Spleen (tissue), 11 donors: ENCODE measurements around the gene DPP3. TPM values are rescaled to one million over a fixed set of nuclear protein-coding genes. Genes with fewer than 3 reads are reported as not detected.

ENCODE experiments used
- DNase-seq: peaks from one replicate; pipeline ENCODE4 v3.0.0-alpha.2; 2020
- H3K27ac ChIP-seq, 8 donors: fragments of 200-600 bp; sonication (generic) in 7 of 8; 1 replicate in 4 of 8; 2 replicates in 4 of 8; pipeline versions ENCODE4 v1.5.0 to v1.8.0; 2016 to 2021; ENCODE audit warnings: inconsistent platforms in 4 of 8, mild to moderate bottlenecking in 4 of 8, moderate library complexity in 1 of 8
- H3K27me3 ChIP-seq, 7 donors: fragments of 200-600 bp; sonication (generic) in 6 of 7; replicated peaks in 1 of 7; 1 replicate in 4 of 7; 2 replicates in 3 of 7; pipeline versions ENCODE4 v1.5.0 to v1.8.0; 2016 to 2021; ENCODE audit warnings: inconsistent platforms in 3 of 7, mild to moderate bottlenecking in 1 of 7
- H3K36me3 ChIP-seq, 6 donors: fragments of 200-600 bp; sonication (generic) in 5 of 6; 1 replicate in 4 of 6; 2 replicates in 2 of 6; pipeline versions ENCODE4 v1.5.0 to v1.8.0; 2016 to 2021; ENCODE audit warnings: inconsistent platforms in 2 of 6
- H3K4me1 ChIP-seq, 6 donors: fragments of 200-600 bp; sonication (generic) in 5 of 6; 1 replicate in 3 of 6; 2 replicates in 3 of 6; pipeline versions ENCODE4 v1.5.0 to v1.8.0; 2016 to 2021; ENCODE audit warnings: inconsistent platforms in 3 of 6
- H3K4me3 ChIP-seq, 8 donors: fragments of 200-600 bp; sonication (generic) in 7 of 8; 1 replicate in 4 of 8; 2 replicates in 4 of 8; pipeline versions ENCODE4 v1.5.0 to v1.8.0; 2016 to 2021; ENCODE audit warnings: inconsistent platforms in 4 of 8, mild to moderate bottlenecking in 4 of 8, moderate library complexity in 2 of 8
- H3K9me3 ChIP-seq, 8 donors: fragments of 200-600 bp; sonication (generic) in 7 of 8; 1 replicate in 4 of 8; 2 replicates in 4 of 8; pipeline versions ENCODE4 v1.5.0 to v1.8.0; 2016 to 2021; ENCODE audit warnings: inconsistent platforms in 4 of 8
- POLR2A ChIP-seq, 3 donors: fragments of 450-650 bp; IDR thresholded peaks; one replicate each; pipeline ENCODE4 v1.5.1; 2017; ENCODE audit warnings: antibody characterized with exemption in 3 of 3, mild to moderate bottlenecking in 1 of 3
- POLR2AphosphoS5 ChIP-seq, 3 donors: sonication (generic); formaldehyde crosslinking; IDR thresholded peaks; one replicate each; pipeline ENCODE4 v1.5.1; 2017; ENCODE audit warnings: antibody characterized with exemption in 3 of 3
- WGBS, 5 donors: extraction: QIAGEN DNeasy Blood & Tissue Kit in 3 of 5; methylation state at CpG; one replicate each; pipeline versions ENCODE4 v1.1.5 to v1.1.7; 2013 to 2018; 5-methylcytosine and 5-hydroxymethylcytosine counted together
- intact Hi-C: fragments of 100-400 bp; cut with DNase I; formaldehyde crosslinking; loops from one replicate; pipeline ENCODE4 v1.15.0; 2023; ENCODE audit warnings: low total_unique reads
- polyA plus RNA-seq, 3 donors: library from polyadenylated mRNA; stranded (reverse); fragments of 200-250 nt; gene quantifications; one replicate each; pipeline ENCODE4 v1.2.1, GENCODE V29; 2013
- total RNA-seq, 7 donors: library from RNA; depleted of rRNA in 3 of 7; stranded (reverse); fragments of >200 nt in 3 of 7; fragmentation: NEBNext Ultra II Directional in 4 of 7; extraction: Animal tissue kit (Norgen Biotek cat#: 25700) in 4 of 7; gene quantifications; one replicate each; pipeline versions ENCODE4 v1.1.0 to v1.2.1, GENCODE V29; 2016 to 2021
- TF ChIP-seq, protein P1 (sequence below), 11 experiments: fragments of 200-600 bp in 7 of 11; fragments of 450-650 bp in 4 of 11; sonication (generic) in 4 of 11; IDR thresholded peaks in 8 of 11; conservative IDR thresholded peaks in 3 of 11; 1 replicate in 7 of 11; 2 replicates in 4 of 11; pipeline versions ENCODE4 v1.4.0 to v1.8.0; 2016 to 2021; ENCODE audit warnings: antibody characterized with exemption in 11 of 11, inconsistent platforms in 4 of 11, mild to moderate bottlenecking in 1 of 11
- donor health status: healthy with polysubstance abuse.
- donor health status: DM: no; HTN: no; CAD: no; lungs with moderate emphysema.
- donor health status: DM: no; HTN: no; CAD: no.
- donor health status: Bipolar disorder and iron deficiency.
- donor health status: healthy.
- donor health status: DM: no; HTN: no; CAD: no.
- donor health status: DM: yes; HTN: yes; CAD: no.

The DPP3 gene
- total and polyA plus RNA-seq, 10 donors = 17.9 to 35.5 (median 23.7) TPM

GRCh38 chr11:66546966-66547661 lies 66.9 kb downstream of the DPP3 start:
- Histone ChIP-seq H3K9me3 (no peaks in the 10 kb centered on the region), H3K4me3 (peak overlapping the region in 6 of 8 donors; percentile 75 to 95 (median 85)), H3K27ac (peak overlapping the region in 4 of 8 donors; percentile 87 to 92 (median 90)), H3K27me3 (peaks cover 0 to 8% (median 0%) of the 10 kb centered on the region in 7 donors), H3K36me3 (peaks cover 0 to 14% (median 7%) of the 10 kb centered on the region in 6 donors), H3K4me1 (peaks cover 25 to 53% (median 44%) of the 10 kb centered on the region in 6 donors)
- TF ChIP-seq POLR2A (IDR thresholded peaks at IDR 0.05) = no peak
- TF ChIP-seq POLR2AphosphoS5 (IDR thresholded peaks at IDR 0.05) = no peak
- TF ChIP-seq, protein P1, sequence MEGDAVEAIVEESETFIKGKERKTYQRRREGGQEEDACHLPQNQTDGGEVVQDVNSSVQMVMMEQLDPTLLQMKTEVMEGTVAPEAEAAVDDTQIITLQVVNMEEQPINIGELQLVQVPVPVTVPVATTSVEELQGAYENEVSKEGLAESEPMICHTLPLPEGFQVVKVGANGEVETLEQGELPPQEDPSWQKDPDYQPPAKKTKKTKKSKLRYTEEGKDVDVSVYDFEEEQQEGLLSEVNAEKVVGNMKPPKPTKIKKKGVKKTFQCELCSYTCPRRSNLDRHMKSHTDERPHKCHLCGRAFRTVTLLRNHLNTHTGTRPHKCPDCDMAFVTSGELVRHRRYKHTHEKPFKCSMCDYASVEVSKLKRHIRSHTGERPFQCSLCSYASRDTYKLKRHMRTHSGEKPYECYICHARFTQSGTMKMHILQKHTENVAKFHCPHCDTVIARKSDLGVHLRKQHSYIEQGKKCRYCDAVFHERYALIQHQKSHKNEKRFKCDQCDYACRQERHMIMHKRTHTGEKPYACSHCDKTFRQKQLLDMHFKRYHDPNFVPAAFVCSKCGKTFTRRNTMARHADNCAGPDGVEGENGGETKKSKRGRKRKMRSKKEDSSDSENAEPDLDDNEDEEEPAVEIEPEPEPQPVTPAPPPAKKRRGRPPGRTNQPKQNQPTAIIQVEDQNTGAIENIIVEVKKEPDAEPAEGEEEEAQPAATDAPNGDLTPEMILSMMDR (IDR thresholded peaks at IDR 0.05 in 8 of 11, conservative IDR thresholded peaks at IDR 0.05 in 3 of 11) = no peak
- intact Hi-C loops = no loop called here
- DNase-seq = no peak
- 37 to 47% (median 43%) methylated on average over 18 of the region's 18 CpGs for WGBS, 5 donors

GRCh38 chr11:66547662-66548009 lies 67.4 kb downstream of the DPP3 start:
- Histone ChIP-seq H3K4me3 (no peak overlapping the region), H3K36me3 (peaks cover 0 to 9% (median 3%) of the 10 kb centered on the region in 6 donors), H3K27ac (no peak overlapping the region), H3K9me3 (no peaks in the 10 kb centered on the region), H3K4me1 (peaks cover 25 to 48% (median 40%) of the 10 kb centered on the region in 6 donors), H3K27me3 (peaks cover 0 to 8% (median 0%) of the 10 kb centered on the region in 7 donors)
- 53 to 69% (median 61%) methylated on average over 5 of the region's 5 CpGs for WGBS, 5 donors
- TF ChIP-seq, protein P1 (IDR thresholded peaks at IDR 0.05 in 8 of 11, conservative IDR thresholded peaks at IDR 0.05 in 3 of 11) = no peak
- TF ChIP-seq POLR2AphosphoS5 (IDR thresholded peaks at IDR 0.05) = no peak
- no peak for TF ChIP-seq POLR2A (IDR thresholded peaks at IDR 0.05)
- intact Hi-C loops = no loop called here
- DNase-seq = no peak

- H3K27me3 ChIP-seq = peaks cover 0 to 8% (median 0%) of the 10 kb centered on the region in 7 donors
- WGBS, 5 donors = 68 to 82% (median 69%) methylated on average over 10 to 11 of the region's 11 CpGs
Observed at GRCh38 chr11:66548041-66548440, 67.8 kb downstream of the DPP3 start.

More at GRCh38 chr11:66548041-66548440, 67.8 kb downstream of the DPP3 start:
- intact Hi-C loops = no loop called here
- no peak overlapping the region for H3K4me3 ChIP-seq
- peaks cover 25 to 44% (median 36%) of the 10 kb centered on the region in 6 donors for H3K4me1 ChIP-seq
- no peak for DNase-seq
- no peaks in the 10 kb centered on the region for H3K9me3 ChIP-seq
- no peak overlapping the region for H3K27ac ChIP-seq
- TF ChIP-seq, protein P1 (IDR thresholded peaks at IDR 0.05 in 8 of 11, conservative IDR thresholded peaks at IDR 0.05 in 3 of 11) = no peak
- TF ChIP-seq POLR2A (IDR thresholded peaks at IDR 0.05) (no peak), POLR2AphosphoS5 (IDR thresholded peaks at IDR 0.05) (no peak)
- H3K36me3 ChIP-seq = peaks cover 0 to 5% (median under 1%) of the 10 kb centered on the region in 6 donors
